ENCODE results near the gene VASH1.

Gene VASH1

DNA sequence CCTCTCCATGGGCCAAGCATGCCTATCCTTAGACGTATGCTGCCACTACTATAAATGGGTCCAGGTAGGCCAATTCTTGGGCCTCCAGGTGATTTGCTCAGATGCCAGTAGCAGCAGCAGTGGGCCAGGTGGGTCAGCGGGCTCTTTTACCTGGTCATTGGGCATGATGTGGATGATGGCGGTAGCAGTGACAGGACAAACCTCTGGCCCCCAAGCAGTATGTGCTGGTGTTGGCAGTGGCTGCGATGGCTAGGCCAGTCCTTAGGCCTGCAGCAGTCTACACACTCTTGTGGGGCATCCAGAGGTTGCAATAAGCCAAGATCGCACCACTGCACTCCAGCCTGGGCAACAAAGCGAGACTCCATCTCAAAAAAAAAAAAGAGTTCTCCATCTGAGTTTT is 19.1 kb upstream of the VASH1 start:
- no peak for DNase-seq (ENCODE audit: low read depth, low spot score)

DNA sequence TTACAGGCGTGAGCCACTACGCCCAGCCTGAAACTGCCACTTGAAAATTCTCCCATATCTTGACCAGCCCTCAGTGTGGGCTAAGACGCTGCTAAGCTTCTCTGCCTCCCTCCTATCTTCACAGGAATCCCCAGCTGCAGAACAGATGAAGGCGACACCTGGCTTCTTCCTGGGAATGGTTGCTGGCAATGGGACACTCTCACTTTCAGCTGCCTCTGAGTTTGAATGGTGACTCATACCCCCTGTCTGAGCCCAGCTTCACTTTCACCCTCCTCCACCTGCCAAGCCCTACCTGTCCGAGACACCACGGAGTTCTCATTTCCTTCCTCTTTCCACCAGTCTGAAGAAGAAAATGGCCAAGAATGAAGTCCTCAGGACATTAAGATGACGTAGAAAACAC is 18.3 kb upstream of the VASH1 start:
- no peak for DNase-seq (ENCODE audit: low read depth, low spot score)

DNA sequence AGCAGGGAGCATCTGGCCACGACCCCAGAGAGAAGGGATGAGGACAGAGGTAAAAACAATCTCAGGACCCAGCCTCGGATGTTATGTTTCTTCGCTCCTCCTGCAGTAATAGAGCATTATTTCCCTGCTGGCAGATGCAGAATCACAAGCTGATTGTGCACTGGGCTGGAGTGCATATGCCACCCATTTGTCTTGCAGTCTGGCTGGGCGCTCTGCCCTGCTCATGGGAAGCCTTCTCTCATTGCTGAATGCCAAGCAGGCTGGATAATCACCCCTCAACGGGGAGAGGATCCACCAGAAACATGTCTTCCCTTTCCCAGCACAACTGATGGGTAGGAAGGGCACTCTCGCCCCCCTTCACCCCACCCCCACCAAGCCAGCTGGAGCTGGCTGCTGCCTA is 8.5 kb upstream of the VASH1 start:
- no peak for DNase-seq (ENCODE audit: low read depth, low spot score)

DNA sequence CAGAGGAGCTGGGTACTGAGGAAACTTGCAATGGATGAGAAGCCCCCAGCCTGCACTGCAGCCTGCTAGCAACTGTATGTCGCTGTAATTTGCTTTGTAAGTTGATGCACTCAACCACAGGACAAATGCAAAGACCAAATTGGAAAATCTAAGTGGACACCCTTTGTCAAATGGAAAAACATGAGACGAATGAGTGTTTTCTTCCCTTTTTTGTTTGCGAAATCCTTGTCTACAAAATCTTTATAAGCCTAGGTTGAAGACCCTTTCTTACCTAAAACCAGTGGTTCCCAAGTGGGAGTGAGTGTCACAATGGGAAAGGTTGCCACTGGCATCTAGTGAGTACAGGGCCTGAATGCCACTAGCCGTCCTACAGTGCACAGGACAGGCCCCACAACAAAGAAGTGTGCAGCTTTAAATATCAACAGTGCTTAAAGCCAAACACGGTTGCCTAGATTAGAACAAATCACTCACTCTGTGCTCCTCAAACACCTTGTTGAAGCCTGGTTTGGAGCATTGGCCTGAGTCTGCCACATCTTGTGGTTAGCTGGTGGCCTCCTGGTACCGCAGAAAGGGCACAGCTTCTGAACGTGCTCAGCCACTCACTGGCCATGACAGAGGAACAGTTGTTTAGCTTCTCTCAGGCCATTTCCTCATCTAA is 7.6 kb upstream of the VASH1 start:
- no peak for DNase-seq (ENCODE audit: low read depth, low spot score)

DNA sequence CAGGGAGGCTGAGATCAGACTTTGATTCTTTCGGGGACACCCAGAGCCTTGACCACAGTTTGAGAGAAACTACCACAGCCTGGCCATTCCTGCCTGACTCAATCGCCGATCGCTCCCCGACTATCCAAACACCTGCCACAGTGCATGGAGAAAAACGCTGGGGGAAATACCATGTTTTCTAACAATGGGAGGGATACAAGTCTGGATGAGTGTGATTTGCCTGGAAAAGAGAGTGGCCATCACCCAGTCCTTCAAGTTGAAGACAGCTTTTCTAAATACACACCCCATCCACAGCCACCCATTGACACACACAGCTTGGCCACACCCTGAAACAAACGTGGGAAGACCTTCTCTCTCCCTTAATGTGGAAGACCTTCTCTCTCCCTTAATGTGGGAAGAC is 6.7 kb upstream of the VASH1 start:
- no peak for DNase-seq (ENCODE audit: low read depth, low spot score)

DNA sequence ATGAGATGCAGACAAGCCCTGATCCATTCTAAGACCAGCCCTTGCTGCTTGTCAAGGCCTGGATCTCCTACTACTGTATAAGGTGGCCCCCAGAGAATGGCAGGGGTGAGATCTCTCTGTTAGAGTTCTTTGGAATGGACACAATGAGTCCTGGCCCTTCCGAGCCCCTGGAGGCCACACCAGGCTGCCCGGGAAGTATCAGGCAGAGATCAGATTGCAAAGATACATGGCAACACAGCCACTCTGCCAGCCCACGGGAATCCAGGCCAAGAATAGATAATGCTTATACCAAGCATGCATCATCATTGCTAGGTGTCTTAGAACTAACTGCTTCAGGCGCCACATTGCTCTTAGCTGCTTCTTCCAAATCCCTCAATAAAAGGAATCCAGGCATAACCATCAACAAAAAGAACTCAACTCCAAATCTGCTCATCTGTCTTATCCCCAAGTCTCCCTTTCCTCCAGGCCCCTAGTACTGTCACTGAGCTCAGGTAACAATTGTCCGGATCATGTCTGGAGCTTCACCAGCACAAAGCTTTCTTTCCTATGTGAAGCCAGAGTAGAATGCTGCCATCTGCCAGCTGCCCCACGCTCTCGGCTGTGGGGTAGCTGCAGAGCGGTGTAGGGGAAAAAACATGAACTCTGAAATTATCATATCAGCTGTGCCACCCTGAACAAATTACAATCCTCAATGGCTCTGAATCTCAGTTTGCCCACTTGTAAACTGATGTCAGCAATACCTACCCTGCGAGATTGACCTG is 5.5 kb upstream of the VASH1 start:
- no peak for DNase-seq (ENCODE audit: low read depth, low spot score)

DNA sequence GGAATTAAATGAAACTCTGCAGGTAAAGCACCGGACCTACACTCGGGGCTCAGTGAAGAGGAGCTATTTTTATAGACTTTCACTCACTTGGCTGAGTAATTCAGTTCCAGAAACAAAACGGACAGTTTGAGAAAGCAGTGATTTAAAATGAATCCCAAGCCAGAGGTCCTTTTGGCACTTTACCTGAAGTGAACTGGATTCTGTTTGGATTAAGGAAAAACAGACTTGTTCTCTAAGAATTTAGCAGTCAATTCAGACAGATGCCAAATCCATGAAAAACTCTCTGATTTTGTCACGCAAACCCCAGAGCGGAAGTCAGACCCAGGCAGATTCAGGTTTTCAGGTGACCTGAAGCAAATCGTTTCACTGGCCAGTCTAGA is 4.9 kb upstream of the VASH1 start:
- no peak for DNase-seq (ENCODE audit: low read depth, low spot score)

DNA sequence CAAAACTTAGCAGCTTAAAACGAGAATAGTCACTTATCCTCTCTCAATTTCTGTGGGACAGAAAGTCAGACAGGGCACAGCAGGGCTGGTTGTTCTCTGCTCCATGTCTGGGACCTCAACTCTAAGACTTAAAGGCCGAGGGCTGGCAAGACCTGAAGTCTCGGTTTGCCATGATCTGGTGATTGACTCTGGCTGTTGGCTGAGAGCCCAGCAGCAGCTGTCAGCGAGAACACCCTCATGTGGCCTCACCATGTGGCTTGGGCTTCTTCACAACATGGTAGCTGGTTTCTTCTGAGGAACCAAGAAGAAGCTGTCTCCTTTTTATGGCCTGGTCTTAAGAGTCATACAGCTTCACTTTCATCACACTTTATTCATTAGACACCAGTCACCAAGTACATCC is 1.7 kb upstream of the VASH1 start:
- DNase-seq (ENCODE audit: low read depth, low spot score): no peak

DNA sequence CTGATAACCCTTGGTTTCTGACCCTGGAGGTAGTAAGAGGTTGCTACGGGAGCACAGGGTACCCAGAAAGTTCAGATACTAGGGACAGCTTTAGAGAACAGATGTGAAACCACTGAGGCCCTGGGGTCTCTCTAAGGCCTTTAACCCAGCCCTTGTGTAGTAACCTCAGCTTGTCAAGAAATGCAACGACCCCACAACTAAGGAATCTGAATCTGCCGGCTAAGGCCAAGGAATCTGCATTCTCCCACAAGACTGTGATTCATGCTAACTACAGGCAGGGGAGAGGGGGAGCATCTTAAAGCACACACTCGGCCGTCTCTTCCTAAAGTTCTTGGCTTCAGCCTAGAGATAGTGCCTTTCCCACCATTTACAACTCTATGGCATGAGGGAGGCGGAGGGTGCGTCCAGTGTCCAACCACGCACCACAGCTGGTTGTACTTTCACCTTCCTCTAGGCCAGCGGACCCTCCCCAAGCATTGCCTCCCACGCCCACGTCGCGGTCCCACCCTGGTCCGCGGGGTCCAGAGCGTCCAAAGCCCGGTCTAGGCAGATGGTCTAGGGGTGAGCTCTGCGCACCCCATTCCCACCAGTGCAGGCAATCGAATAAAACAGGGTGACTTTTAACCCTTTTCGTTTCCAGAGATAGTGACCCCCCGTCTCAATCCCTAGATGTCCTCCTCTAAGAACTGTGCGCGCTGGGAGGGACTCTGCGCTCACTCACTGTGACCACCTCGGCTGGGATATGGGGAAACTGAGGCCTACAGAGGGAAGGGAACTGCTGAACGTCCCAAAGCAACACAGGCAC is 735 bp upstream of the VASH1 start:
- DNase-seq (ENCODE audit: low read depth, low spot score): peak; percentile 8

DNA sequence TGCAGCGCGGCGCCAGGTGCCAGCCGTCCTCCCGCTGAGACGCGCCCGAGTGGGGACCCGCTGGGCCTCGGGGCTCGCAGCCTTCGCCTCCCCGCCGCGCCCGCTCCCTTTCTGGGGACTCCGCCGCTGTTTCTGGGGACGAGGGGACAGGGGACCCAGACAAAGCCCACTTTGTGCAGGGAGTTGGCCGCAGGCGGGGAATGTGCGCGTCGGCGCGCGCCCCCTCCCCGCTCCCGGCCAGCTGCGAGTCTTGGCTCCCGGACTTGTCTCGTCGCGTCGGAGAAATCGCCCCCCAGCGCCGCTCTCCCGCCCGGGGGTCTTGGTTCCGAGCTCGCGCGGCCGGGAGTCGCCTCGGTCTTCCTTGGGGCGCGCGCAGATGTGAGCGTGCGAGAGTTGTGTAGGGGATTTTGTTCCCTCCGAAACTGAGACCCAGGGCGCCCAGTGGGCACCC is 717 bp downstream of the VASH1 start:
- no peak for DNase-seq (ENCODE audit: low read depth, low spot score)

DNA sequence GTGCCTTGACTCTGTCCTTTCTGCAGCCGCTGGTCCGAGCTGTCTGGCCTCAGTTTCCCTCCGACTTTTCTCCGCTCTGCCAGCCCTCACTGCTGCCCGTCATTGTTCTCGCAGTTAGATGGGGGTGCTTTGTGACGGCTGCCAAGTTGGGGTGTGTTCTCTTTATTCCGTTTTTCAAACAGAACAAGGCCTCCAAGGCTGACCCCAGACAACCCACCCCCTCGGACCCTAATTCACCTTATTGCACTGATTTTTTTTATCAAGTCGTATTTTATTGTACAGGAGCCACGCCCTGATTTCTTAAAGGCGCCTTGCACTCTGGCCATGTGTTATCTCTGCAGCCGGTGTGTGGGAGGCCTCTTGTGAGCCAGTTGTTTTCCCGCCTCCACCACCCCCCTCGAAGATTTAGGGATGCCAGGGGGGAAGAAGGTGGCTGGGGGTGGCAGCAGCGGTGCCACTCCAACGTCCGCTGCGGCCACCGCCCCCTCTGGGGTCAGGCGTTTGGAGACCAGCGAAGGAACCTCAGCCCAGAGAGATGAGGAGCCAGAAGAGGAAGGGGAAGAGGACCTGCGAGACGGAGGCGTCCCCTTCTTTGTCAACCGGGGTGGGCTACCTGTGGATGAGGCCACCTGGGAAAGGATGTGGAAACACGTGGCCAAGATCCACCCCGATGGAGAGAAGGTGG is 1.3 kb downstream of the VASH1 start:
- no peak for DNase-seq (ENCODE audit: low read depth, low spot score)

DNA sequence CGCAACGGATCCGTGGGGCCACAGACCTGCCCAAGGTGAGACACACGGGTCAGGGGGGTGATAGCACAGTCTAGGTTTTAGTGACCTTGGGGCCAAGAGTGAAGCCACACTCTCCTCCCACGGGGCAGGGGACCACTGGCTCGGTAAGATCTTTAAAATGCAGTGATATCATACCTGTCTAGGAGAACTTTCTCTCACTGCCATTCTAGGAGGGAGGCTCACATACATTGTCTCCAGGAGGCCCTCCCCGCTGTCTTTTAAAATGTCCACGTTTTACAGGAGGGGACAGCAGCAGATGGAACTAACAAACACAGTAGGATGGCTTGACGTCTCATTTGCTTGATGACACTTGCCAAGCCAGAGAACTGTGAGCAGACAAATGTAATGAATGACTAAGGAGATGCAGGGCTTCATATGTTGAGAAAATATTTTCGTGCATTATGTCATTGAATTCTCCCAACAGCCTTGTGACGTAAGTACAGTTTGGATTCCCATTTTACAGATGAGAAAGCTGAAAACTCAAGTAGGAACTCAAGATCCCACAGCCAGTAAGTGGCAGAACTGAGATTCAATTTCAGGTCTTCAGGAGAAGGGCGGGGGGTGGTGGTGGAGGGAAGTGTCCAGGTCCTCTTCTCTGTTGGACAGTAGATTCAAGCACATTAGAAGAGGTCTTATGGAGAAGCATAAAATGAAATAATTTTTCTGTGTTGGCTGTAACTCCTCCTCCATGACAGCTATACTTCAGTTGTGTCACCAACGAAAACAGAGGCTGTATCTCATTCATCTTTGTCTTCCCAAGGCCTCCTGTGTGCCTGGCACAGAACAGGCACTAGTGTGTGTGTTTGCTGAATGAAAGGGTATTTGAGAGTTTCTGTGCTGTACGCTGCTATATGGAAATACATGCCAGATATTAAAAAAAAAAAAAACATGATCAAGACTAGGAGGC is 2.1 kb downstream of the VASH1 start:
- DNase-seq (ENCODE audit: low read depth, low spot score): no peak

DNA sequence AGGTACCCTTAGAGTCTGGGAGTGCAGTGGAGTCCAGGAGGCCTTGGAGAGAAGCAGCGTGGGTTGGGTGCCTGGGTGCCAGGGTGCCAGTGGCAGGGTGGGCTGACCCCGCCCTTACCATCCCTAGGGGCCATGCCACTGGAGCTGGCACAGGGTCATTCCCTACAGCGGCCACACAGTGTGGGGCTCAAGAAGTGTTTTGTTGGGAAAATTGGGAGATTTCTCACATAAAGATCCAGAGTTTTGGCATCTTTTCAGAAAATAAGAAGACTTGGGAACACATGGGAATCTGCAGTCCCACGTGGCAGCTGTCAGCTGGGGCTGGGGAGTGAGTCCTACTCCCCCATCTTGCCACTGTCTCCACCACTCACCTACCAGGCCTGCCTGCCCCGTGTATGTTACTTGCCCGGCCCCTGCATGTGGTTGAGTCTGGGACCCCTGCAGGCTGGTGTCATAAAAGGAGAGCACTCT is 4.2 kb downstream of the VASH1 start:
- DNase-seq (ENCODE audit: low read depth, low spot score): no peak

DNA sequence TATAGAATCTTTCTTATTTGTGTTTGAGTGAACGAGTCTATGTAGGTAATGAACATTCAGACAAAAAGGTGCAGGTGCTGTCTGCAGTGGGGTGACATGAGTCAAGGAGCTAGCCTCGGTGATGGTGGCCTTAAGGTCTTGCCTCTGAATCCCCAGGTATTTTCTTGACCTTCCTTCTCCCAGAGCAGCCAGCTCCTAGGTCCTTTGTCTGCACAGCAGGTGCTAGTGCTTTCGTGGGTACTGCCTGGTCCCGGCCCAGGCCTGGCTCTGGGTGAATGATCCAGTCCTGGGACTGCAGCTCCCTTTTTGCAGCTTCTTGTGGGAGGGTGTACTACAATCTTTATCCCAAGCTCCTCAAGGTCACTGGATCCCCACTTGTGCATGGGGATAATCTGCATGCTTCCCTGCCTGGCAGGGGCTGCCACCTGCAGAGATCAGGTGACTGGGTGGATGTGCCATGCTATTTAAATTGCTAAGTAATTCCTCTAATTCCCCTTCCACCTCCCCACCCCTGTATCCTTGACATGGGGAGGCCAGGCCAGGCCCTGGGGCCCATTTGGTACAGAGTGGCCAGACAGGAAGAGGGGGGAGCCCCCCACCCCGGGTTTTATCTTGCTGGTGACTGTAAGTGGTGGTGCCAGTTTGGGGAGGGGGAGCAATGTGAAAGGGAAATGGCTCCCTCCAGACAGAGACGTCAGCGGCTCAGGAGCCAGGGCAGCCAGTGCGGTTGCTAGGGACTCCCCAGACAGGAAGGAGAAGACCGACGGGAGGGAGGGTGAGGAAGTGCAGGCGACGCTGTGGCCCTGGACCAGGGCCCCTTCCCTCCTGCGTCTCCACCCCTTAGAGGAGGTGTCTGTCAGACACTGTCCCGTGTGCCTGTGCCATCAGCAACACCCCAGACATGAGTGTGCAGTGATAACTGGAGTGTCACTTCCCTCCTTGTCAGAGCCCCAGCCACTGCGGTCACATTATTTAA is 6.7 kb downstream of the VASH1 start:
- no peak for DNase-seq (ENCODE audit: low read depth, low spot score)

DNA sequence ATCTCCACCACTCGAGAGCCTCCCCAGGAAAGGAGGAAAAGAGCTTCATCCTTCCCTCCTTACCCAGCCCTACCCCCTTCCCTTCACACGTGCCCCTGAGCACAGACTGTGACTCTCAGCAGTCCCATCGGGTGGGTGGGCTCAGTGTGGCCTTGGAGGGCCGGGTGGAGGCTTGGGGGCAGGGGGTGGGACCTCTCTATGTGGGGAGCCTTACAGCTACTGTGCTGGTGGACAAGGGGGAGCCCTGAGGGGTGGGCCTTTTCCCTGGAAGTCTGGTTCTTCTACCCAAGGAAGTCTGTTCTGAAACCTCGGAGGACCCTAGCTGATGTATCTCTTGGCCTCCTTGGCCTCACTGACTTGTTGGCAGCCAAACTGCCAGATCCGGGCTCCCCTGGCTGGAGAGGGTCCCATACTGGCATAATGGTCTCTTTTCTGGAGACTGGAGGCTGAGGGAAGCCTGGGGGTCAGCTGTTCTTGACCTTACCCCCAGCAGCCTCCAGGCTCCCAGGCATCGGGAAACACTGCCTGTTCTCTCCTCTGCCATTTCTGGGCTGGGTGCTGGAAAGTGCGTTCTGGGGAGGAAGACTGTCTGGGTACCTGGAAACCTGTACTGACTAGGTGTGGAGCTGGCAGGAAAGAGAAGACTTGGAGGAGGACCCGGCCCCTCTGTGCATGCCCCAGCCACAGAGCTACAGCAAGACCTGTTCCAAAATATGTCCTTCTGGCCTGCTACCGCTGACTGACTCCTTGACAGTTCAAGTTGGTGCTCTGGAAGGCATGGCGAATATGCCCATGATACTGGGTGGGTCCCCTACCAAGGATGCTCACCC is 7.6 kb downstream of the VASH1 start:
- DNase-seq (ENCODE audit: low read depth, low spot score): no peak

DNA sequence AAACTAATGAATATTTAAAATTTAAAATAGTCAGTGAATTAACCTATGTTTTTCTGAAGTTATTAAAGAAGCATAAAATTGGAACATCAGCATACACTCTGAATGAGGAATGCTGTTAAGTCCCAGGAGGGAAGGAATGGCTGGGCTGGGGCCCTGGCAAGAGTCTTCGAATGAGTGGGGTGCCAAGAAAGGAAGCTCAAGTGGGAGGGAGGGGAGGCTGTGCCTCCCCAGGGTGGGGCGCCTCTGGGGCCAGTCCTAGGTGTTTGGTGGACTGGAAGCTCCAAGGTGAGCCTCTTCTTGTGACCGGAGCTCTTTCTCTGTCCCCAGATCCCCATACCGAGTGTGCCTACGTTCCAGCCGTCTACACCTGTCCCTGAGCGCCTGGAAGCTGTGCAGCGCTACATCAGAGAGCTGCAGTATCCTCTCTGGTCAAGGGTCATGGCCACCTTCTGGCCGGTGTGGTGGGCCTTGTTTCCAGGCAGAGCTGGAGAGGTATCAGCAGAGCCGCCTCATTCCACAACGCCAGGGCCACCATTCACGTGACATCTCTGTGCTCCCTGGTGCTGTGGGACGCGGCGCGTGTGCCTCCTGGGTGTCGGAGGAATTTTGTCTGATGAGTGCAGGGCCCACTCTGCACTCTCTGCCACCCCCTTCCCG is 8.5 kb downstream of the VASH1 start:
- DNase-seq (ENCODE audit: low read depth, low spot score): no peak

DNA sequence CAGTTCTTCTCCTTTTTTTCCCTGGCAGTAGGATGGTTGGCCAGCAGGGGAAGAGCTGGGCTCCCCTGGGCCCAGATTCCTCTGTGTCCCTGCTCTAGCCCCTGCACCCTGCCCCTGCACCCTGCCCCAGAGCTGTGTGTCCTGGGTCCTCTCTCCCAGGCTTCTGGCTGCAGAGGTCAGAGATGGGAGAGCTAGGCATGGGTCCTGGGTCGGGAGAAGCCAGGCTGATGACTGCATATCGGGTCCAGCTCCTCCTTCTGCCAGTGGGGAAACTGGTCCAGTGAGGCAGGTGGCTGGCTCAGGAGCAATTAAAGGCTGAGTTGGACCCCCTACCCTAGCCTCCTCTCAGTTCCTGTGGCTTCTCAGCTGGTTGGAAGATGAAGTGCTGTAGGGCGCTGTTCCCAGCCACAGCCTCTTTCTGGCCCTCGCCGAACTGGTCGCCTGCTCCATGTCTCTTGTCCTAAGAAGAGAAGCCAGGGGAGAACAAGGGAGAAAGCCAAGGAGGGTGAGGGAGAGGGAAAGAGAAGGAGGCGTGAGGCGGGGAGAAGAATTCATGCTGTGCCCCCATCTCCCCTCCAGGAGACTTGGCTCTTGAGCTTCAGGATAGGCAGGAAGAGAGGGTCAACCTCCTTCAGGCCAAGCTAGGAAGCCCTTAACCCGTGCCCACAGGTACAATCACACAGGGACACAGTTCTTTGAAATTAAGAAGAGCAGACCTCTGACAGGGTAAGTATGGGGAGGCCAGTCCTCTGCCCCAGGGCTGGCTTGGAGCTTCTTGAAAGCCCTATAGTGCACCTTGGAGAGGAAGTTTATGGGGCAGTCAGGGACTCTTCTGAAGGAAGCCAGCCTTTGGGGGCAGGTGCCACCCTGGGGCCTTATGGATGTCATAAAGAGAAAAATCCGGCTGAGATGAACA is 9.5 kb downstream of the VASH1 start:
- peak; percentile 63 for DNase-seq (ENCODE audit: low read depth, low spot score)

Measured in ELF-1 (cell line).